ENCODE data around the gene AMY1C.
"Not testable (repeated sequence)": the region's sequence is repeated elsewhere in the genome, so short reads cannot be mapped to it uniquely, and the experiment has no call there.

The AMY1C gene

GRCh38 chr1:103749598-103749997 is at the start of gene AMY1C:
Gene AMY1C (plus strand): TSS chr1:103749898. CDS start chr1:103750470, 572 bp downstream.
- not testable (repeated sequence) for DNase-seq

- not testable (repeated sequence) for DNase-seq
These were observed 49.0 kb upstream of the AMY1C start for GRCh38 chr1:103700669-103701068.

- not testable (repeated sequence) for DNase-seq
These were observed 48.4 kb upstream of the AMY1C start for GRCh38 chr1:103701256-103701655.

- DNase-seq: not testable (repeated sequence)
These were observed 42.0 kb upstream of the AMY1C start for GRCh38 chr1:103707670-103708069.

GRCh38 chr1:103710381-103710780 is 39.3 kb upstream of the AMY1C start:
- DNase-seq: not testable (repeated sequence)

- not testable (repeated sequence) for DNase-seq
These were observed 32.3 kb upstream of the AMY1C start for GRCh38 chr1:103717404-103717803.

GRCh38 chr1:103721473-103721872 is 28.2 kb upstream of the AMY1C start:
- DNase-seq: not testable (repeated sequence)

- DNase-seq: not testable (repeated sequence)
These were observed 14.4 kb upstream of the AMY1C start for GRCh38 chr1:103735334-103735733.

- not testable (repeated sequence) for DNase-seq
These were observed 11.7 kb upstream of the AMY1C start for GRCh38 chr1:103738031-103738430.

GRCh38 chr1:103744449-103744848 is 5.2 kb upstream of the AMY1C start:
- DNase-seq: not testable (repeated sequence)

- not testable (repeated sequence) for DNase-seq
These were observed 4.7 kb upstream of the AMY1C start for GRCh38 chr1:103745040-103745439.

- not testable (repeated sequence) for DNase-seq
These were observed 1.4 kb upstream of the AMY1C start for GRCh38 chr1:103748273-103748672.

GRCh38 chr1:103761896-103762295 is 12.2 kb downstream of the AMY1C start:
- no peak for DNase-seq

GRCh38 chr1:103779932-103780331 is 30.2 kb downstream of the AMY1C start:
- no peak for DNase-seq

GRCh38 chr1:103783944-103784377 is 34.3 kb downstream of the AMY1C start:
- no peak for DNase-seq

GRCh38 chr1:103788377-103788776 is 38.7 kb downstream of the AMY1C start:
- DNase-seq: no peak

- no peak for DNase-seq
These were observed 40.5 kb downstream of the AMY1C start for GRCh38 chr1:103790172-103790571.

All from CD4-positive, alpha-beta T cell treated with Interleukin-6 for 4 hours (primary cell).